DLD1 (cell line): ENCODE results near the gene C11orf42.

Experiments used
- in situ Hi-C: cut with HindIII; loops from 2 replicates; pipeline ENCODE4 v1.10.0; 2017; ENCODE audit warnings: low sequenced_read_pairs

Gene C11orf42, protein sequence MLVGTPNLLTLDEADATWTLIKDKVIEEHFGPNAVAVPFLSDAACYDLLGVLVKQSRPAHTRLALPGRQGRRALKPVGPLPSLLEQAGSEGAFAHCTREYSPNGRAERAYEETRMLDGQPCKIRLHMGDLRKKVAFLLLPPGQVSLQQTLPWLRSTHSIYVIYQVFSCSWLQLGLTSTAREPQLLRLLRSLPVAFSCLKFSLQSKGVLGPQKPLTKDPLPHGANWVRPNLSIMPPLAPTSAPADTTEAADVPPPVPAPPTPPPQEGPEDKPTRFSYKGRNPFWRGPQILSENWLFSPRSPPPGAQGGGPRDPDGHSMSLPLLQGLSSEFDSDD

DNA sequence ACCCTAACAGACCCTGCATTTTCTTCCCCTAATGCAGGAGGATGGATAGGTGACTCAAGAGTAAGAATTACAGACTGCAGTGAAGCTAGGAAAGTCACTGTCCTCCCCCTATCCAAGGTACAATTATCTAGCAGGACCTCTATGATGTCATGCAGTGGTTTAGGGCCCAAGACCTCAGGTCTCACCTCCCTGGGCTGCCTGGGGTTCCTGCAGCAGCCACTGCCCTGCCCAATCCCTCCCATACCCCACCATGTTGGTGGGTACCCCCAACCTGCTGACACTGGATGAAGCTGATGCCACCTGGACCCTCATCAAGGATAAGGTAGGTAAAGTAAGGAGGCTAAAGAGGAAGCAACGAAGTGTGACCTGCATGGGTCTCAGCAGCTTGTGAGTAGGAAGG is at the start of gene C11orf42:
Gene C11orf42 (plus strand): TSS at position 192 of the 400 bp plus-strand sequence. CDS start 59 bp downstream, at position 251.
- in situ Hi-C loops, result no loop called here

DNA sequence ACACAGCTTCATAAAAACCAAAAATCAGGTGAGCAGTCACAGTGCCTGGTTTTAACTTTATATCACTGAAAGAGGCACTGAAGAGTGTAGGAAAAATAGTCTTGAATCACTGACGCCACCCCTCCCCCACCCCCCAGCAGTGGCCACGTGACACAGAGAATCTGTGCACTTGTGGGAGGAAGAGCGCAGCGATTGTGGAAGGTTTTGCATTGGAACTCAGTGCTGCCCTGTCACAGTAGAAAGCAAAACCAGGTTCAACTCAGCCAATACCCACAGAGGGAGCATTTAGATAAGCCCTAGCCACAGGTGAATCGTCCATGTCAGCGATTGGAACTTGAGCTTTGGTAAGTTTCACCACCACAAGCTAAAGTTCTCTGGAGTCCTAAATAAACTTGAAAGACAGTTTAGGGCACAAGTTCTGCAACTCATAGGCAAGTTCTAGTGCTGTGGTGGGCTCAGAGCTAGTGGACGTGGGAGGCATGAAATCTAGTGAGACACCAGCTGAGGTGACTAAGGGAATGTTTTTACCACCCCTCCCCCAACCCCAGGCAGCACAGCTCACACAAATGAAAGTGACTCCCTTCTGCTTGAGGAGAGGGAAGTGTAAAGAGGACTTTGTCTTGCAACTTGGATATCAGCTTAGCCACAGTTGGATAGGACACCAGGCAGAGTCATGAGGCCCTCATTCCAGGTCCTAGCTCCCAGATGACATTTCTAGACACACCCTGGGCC is 48.6 kb upstream of the C11orf42 start:
- in situ Hi-C loops, result no loop called here

DNA sequence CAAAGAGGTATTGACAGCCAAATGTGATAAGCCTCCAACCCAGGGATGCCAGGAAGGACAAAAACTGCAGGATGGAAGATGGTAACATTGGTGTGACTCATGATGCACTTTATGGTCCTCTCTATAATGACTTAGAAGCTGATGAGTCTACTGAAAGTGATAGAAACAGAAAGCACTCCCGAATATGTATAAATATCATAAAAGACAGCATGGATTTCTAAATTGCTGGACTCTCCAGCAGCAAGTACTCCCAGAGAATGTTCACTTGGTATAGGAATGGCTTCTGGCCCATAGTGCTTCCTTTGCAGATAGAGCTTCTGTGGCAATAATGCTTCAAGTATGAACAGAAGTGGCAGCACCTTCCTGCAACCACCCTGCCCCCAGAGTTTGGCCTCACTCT is 35.1 kb upstream of the C11orf42 start, which contains the start of gene OR52B2:
Gene OR52B2 (minus strand): TSS at position 101 of the 400 bp plus-strand sequence. CDS start 0 bp downstream, at position 101.
- in situ Hi-C loops, result no loop called here

DNA sequence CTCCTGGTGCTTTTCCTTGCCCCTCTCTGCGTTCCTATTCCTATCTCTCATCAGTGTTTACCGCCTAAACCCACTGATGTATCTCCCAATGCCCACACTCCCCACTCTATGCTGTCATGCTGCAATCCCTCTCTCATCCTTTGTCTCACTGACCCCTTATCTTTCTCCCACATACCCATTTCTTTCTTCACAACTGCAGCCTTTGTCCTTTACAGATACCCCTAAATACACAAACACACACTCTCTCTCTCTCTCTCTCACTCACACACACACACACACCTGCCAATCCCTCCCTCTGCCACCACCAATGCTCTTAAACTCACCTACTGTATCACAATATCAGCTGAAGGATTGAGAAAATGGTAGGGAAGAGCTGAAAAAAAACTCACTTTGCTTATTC is 29.9 kb upstream of the C11orf42 start:
- in situ Hi-C loops, result no loop called here

DNA sequence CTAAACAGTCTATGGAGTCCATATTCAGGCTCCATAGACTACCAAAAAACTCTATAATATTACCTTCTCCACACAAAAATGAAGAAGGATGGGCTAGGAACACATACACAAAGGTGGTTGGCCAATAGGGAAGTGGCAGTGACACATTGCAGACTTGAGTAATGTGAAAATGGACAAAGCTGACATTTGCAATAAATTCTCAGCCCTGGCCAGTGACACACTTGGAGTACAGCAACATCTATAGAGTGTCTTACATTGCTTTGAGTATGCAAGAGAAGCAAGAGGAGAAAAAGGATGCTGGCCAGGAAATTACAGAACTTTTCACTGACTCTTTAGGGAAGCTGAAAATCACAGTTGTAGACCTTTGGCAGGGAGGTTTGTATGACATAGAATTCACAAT is 13.6 kb upstream of the C11orf42 start:
- in situ Hi-C loops, result no loop called here

DNA sequence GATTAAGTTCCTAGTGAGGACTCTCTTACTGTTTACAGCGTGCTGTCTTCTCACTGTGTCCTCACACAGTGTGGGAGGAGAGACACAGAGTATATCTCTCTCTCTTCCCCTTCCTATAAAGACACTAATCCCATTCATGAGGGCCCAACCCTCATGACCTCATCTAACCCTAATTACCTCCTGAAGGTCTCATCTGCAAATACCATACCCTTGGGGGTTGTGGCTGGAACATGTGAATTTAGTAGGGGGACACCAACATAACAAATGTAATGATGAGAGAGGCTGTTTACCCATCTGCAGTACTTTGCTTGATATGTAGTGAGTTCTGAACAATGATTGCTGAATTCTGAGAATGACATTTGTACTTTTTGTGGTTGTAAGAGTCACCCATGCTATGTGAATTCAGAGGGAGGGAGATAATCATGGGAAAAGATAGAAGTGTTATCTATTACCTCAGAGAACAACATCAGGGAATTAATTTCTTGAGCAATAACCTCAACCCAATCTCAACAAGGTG is 11.2 kb upstream of the C11orf42 start:
- in situ Hi-C loops, result no loop called here

DNA sequence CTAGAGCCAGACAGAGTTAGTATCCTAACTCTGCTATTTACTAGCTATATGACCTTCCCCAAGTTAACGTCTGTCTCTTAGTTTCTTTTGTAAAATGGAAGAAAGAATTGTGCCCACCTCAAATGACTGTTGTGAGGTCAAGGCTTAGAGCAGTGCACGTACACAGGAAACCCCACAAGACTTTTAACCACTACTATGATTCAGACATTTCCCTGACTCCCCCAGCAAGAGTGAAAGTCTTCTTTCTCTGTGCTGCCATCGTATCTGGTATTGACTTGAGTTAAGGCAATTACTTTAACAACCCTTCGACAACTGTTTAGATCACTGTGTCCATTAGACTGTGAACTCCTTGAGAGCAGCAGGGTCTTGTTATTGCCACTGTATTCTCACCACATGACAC is 9.0 kb upstream of the C11orf42 start:
- in situ Hi-C loops, result no loop called here

DNA sequence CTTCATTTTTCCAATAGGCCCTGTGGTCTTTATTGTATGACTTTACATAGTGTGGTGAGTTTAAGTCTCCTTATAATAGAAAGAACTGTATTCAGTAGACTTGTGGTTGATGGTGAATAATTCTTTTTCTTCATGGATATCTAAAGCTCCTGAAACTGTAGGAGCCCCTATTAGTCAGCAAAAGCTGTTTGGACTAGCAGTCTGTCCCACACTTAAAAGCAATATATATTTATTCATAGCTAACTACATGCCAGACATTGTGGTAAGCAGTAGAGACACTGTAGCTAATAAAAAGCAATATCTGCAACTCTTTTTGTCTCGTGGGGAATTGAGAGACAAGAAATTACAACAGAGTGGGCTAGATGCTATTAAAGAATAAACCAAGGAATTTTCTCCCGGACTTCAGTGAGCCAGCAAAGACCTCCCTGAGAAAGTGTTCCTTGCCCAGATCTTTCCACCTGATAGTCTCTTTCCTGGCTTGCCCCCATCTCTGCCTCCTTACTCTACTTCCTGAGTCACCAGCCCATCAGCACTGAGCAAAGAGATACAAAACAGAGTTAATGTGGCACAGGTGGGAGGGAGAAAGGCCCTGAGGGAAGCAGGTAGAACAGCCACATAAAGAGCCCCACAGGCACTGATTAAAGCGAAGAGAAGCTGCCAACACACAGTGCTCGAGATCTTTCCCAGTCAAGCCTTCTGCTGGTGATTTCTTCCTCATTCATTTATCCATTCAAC is 7.7 kb upstream of the C11orf42 start:
- in situ Hi-C loops, result no loop called here

DNA sequence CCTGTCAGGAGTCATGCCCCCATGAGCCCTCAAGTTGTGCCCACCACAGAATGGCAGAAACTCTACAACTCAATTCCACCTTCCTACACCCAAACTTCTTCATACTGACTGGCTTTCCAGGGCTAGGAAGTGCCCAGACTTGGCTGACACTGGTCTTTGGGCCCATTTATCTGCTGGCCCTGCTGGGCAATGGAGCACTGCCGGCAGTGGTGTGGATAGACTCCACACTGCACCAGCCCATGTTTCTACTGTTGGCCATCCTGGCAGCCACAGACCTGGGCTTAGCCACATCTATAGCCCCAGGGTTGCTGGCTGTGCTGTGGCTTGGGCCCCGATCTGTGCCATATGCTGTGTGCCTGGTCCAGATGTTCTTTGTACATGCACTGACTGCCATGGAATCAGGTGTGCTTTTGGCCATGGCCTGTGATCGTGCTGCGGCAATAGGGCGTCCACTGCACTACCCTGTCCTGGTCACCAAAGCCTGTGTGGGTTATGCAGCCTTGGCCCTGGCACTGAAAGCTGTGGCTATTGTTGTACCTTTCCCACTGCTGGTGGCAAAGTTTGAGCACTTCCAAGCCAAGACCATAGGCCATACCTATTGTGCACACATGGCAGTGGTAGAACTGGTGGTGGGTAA is 6.1 kb upstream of the C11orf42 start, which contains the start of gene OR52W1:
Gene OR52W1 (plus strand): TSS at position 51 of the 637 bp plus-strand sequence. CDS start 0 bp downstream, at position 51.
- in situ Hi-C loops, result no loop called here

DNA sequence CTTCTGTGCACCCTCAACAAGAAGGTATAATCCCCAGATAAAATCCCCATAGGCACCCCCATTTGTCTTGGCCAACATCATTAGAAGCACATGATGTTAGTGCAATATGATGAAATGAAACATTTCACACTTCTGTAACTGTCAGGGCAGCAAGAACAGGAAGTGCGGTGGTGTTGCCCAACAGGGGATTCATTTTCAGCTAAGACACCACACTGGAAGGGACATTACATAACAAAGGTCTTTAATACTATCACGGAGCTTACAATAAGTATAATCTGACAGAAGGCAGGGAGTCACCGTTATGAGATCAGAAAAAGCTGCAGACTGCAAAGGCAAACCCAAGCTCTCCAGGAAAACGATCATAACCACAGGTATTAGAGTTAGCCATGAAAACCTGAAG is 4.4 kb upstream of the C11orf42 start:
- in situ Hi-C loops, result no loop called here

DNA sequence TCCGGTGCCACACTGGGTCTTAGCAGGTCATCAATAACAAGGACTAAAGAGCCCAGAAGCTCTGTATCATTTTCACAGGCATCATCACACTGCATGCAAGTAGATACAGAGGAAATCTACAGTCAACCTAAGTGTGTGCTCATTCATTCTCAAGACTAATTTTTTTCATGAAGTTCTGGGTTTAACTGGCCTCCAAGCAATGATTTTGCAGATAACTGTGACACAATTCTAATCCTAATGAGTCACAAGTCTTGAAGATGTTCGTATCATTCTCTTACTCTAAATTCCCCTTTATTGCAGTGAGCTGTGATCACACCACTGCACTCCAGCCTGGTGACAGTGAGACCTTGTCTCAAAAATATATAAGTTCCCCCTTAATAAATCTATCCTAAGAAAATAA is 3.9 kb upstream of the C11orf42 start:
- in situ Hi-C loops, result no loop called here

DNA sequence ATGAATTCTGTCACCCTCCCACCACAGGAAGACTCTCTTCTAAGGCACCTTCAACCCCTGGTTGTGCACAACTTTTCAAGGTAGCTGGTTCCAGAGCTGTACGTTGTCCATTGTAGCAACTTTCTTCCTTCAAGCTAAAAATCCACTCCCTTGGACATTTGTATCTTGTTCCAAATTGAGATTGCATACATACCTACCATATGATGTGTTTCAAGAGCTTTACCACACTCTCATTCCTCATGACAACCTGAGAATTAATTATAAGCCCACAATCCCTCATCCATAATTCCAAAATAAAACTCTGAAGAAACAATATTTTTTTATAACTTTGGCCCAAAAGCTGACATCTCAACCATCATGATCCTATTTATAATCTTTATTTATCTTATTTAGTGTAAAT is 3.3 kb upstream of the C11orf42 start:
- in situ Hi-C loops, result no loop called here

DNA sequence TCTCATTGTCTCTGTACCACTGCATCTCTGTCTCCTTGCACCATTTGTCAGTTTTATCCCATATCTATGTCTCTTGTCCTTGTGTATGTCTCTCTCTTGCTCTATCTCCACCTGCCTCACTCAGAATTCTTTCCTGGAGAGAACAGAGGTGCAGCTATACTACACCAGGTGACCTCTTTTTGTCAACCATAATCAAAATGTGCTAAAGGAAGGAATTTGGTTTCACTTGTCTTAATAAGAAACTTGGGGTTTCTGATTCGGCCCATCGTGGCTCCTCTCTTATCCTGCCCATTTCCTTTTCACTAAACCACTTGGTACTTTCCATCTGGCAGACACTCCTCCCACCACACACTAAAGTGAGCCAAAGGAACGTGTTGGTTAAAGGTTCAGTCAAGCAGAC is 2.0 kb upstream of the C11orf42 start:
- in situ Hi-C loops, result no loop called here

DNA sequence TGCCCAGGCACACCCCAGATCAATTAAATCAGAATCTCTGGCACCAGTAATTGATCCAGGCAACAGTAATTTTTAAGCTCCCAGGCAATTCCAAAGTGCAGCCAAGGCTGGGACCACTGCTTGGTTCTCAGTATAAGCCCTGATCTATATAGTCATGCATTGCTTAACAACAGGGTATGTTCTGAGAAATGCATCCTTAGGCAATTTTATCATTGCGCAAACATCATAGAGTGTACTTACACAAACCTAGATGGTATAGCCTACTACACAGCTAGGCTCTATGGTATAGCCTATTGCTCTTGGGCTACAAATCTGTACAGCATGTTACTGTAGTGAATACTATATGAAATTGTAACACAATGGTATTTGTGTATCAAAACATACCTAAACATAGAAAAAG is 651 bp upstream of the C11orf42 start:
- in situ Hi-C loops, result no loop called here

DNA sequence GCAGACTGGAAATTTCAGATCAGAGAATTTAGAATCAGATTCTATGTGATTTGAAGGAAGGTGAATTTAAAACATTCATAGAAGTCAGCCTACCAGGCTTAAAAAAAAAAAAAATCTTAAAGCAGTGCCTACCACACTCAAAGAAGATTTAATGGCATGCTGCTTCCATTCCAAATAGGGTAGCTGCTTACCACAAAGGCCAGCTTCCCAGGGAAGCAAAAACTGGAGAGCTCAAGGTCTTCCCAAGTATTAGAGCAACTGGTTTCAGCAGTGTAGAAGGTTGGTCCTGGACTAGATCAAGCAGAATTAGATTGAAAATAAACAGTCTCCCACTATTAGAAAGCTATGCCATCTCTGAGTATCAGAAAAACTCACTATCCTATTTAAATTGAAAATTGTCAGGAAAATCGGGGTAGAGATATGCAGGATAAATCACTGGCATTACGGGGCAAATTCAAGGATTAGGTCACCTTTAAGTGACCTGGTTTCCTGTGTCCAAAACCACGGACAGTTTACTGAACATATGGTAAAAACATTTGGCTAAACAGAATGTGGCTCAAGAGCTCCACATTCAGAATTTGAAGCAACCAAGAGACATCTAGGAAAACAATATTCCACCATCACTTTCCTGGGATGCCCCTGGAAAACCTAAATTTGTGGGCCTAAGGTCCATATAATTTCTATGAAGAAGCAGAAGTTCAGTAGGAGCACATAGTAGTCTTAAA is 1.3 kb downstream of the C11orf42 start:
- in situ Hi-C loops, result no loop called here

DNA sequence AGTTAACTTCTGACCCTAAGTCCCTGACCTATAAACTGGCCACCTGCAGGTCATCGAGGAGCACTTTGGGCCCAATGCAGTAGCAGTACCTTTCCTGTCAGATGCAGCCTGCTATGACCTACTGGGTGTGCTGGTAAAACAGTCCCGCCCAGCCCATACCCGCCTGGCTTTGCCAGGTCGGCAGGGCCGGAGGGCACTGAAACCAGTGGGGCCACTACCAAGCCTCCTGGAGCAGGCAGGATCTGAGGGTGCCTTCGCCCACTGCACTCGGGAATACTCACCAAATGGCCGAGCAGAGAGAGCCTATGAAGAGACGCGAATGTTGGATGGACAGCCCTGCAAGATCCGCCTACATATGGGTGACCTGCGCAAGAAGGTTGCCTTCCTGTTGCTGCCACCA is 4.4 kb downstream of the C11orf42 start:
- in situ Hi-C loops, result no loop called here

DNA sequence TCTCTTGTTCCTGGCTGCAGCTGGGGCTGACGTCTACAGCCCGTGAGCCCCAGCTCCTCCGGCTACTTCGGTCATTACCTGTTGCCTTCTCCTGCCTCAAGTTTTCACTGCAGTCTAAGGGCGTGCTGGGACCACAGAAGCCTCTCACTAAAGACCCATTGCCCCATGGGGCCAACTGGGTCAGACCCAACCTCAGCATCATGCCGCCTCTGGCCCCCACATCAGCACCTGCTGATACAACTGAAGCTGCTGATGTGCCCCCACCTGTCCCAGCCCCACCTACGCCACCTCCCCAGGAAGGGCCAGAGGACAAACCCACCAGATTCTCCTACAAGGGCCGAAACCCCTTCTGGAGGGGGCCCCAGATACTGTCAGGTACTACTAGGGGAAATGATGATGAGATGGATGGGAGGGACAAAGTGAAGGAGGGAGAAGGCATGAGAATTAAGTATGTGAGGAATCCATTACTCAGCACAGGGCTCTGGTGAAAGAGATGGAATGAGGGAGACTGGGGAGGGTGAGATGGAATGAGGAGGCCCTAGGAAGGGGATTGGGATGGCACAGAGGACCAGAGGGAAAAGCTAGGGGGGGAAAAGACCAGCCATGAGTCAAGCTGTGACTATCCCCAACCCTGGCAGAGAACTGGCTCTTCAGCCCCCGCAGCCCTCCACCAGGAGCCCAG is 5.1 kb downstream of the C11orf42 start:
- in situ Hi-C loops, result no loop called here

DNA sequence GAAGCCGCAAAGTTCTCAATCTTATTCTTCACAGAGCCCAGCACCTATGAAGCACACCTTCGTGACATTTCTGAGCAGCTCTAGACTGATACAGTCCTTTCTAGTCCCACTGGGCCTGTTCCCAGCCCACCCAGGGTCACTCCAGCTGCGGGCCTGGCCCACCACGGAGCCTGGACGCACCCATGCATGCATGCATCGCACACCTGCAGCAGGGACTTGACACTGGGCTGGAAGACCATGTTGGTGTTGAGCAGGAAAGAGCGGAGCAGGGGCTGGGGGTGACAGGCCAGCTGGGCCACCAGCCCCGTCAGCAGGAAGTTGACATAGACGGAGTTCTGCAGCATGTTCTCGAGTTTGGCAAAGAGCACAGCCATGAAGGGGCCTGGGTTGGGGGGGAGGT is 9.2 kb downstream of the C11orf42 start:
- in situ Hi-C loops, result no loop called here

DNA sequence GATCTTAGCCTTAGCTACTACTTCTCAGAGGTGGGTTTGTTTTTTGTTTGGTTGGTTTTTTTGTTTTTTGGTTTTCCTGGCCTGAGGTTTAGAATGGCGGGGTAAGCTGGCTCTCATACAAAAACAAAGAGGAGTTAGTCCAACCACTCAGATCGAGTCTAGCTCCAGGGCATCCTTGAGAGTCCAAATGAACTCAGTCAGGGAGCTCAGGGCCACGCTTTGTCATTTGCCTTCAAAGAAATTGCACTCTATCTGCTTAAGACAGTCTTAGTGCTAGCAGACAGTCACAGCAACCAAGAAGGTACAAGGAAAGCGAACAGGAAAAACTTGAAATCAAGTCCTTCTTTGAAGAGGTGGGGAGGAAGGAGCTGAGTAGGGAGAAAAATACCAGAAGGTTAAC is 11.1 kb downstream of the C11orf42 start:
- in situ Hi-C loops, result no loop called here

DNA sequence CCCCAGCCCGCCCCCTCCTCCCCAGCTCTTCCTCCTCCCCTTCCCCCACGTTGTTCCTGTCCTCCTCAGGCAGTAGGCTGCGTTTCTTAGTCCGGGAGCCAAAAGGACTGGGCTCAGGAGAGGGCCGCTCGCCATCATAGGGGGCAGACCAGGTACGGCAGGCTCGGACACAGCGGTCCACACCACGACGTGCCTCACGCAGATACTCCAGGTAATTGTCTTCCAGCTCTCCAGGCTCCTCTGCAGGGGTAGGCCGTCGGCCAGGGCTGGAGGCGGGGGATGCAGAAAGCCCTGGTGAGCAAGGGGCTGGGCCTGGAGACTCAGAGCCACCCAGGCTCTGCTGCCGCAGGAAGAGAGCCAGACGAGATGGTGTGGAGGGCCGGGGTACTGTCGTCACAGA is 12.4 kb downstream of the C11orf42 start:
- in situ Hi-C loops, result no loop called here
